HG03469 (cell line): ENCODE data around the gene SLF1.

ENCODE experiments used
- ATAC-seq: cut with Tn5 transposase; IDR thresholded peaks from one replicate; pipeline ENCODE4 v1.9.1; 2021; ENCODE audit warnings: mild to moderate bottlenecking, moderate library complexity, moderate number of reproducible peaks; ENCODE audit not compliant: unreplicated experiment

The SLF1 gene

DNA sequence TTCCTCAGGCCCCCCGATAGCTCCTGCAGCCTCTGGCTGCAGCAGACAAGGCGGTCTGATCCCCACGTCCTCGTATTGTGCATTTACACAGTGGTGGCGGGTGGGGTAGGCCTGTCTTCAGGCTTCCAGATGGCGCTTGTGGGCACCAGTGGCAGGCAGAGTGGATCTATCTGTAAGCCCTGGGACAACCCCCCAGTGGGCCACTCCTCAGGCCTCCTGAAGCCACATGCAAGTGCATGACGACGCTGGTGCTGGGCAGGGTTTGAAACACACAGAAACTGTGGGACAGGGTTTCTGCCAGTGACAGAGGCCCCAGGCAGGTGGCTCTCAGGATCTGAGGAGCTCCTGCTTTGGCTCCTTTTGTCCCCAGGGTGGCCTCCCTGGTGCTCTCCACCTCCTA lies 42.0 kb downstream of the SLF1 start:
- ATAC-seq = no peak

DNA sequence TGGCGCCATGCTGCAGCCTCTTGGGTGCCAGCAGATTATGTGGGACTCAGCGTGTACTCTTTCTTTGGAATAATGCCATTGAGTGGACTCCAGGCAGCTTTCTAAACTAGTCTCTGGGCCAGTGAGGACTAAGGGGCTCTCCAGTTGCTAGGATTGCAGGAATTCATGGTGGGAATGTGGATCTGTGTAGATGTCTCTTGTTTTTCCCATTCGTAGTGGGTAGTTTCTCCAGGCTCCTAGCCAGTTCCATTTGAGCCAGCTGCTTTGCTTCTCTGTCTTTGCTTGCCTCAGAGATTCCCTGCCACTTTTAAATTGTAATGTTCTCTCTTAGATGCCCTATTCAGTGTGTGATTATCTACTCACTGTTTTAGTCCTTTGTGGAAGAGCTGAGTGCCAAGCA lies 42.6 kb downstream of the SLF1 start:
- no peak for ATAC-seq

DNA sequence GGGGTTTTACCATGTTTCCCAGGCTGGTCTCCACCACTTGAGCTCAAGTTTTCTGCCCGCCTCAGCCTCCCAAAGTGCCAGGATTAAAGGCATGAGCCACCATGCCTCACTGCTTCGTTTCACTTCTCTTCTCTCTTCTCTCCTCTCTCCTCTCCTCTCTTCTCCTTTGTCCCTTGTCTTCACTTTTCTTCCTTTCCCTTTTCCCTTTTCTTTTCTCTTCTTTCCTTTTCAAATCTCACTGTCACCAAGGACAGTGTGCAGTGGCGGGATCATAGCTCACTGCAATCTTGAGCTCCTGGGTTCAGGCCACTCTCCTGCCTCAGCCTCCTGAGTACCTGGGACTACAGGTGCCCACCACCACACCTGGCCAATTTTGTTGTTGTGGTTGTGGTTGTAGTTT lies 49.5 kb downstream of the SLF1 start:
- ATAC-seq = no peak

DNA sequence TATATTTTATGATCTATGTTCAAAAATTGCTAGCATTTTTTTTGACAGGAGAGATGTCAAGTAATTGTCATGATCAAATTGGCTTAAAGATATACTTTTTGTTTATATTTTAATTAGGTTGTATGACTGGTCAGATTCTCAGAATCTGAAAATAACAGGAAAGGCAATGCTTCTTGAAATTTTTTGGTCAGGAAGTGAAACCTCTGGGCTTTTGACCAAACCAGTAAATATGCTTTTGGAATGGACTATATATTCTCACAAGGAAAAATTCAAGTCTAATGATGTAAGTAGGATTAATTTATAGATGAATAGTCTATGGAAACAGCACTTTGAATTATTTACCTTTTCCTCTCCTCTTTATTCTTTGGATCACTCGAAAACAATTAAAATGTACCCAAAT lies 52.3 kb downstream of the SLF1 start:
- ATAC-seq = no peak

DNA sequence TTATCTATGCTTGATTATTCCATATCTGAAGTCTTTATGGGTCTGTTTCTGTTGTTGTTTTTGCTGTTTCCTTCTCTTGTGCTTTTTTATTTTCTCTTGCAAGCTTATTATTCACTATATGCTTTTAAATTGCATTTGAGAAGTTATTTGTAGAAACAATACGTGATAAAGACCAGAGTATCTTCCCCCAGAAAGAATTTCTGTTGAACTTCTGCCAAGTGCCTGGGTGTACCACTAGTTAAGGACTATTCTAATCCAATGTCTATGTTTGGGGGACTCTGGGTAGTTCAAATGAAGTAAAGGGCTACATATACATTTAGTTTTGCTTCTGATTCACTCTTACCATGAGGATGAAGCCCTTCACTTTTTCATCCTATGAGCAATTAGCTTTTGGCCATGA lies 54.3 kb downstream of the SLF1 start:
- no peak for ATAC-seq

DNA sequence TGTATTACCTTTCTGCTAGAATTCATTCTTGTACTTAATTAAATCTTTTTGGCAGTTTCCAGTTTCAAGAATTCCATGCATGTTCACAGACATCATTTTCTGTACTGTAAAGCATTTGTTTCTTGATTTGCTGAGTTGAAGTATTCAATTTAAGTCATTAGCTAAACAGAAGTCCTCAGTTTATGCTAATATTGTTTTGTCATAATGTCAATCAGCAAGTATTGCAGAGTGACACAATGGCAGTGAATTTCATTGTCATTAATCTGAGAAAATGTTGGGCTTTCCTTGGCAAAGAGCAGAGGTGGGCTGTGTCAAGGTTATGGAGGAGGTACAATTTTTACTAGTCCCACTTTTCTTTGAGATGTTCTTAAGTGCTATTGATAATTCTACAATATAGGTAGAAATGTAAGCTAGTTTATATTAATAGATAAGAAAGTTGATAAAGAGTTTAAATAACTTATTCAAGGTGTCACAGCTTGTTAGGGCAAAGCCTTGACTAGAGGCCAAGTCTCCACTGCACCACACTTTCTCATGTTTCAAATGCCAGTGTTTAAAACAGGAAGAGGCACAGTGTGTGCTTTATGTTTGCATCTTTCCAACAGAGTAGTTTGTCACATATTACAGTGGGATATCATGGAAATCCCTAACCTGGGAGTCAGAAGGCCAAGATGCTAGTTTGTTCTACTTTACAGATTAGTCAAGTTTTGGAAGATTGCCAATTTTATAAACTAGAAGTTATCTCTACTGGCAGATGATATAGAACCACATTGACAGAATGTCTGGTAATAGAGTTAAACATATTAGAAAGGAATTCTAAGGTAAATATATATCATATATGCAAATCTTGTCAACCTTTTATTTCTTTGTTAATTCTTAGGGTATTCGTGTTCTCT lies 56.3 kb downstream of the SLF1 start:
- no peak for ATAC-seq

DNA sequence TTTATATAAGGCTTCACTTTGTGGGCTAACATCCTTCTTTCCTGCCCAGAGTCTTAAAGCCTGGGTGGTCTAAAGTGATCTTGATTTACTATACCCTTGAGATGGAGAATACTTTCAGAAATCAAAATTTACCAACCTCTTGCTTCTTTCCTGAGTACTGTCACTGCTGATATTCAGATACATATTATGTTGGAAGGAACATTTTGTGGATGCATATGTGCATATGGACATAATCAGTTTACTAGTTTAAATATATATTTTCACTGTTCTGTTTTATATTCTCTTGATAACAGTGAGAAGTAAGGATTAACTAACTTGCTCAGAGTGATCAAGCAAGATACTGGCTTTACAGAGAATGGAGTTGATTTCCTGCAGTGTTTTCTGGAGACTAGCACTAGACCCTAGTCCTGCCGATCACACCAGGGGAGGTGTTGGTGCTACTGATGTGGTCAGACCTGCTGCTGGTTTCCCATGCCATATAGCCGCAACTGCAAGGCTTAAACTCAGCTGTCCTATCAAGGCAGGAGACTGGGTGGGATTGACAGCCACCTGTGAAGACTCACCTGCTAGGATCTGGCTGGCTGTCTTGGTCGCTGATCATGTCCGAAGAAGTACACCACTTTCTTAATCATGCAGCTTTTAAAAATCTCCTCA lies 57.6 kb downstream of the SLF1 start:
- no peak for ATAC-seq

DNA sequence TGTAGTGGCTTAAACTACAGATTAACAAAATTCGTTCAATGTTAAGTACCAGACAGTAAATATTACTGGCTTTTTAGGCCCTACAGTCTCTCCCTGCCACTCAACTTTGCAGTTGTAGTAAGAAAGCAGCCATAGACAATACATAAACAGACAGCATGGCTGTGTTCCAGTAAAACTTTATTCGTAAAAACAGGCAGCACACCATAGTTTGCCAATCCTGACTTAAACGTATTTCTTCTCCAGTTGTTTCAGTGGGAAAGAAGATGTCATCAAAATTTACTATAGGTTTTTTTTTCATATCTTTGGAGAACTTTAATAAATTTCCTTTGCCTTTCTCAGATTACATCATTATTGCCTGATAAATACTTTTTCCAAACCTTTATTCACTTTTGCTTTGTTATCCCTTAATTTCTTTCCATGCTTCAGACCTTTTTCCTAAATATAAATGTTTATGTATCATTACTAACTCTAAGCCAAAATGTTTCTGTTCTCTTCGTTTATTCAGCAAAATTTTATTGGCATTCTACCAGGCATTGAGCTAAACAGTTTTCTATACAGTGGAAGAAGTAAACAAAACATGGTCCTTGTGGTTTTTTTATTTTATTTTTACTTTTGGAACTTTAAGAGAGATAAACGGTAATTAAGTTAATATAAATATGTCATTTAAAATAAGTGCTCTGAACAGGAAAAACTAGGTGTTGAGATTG lies 64.5 kb downstream of the SLF1 start:
- ATAC-seq = no peak

DNA sequence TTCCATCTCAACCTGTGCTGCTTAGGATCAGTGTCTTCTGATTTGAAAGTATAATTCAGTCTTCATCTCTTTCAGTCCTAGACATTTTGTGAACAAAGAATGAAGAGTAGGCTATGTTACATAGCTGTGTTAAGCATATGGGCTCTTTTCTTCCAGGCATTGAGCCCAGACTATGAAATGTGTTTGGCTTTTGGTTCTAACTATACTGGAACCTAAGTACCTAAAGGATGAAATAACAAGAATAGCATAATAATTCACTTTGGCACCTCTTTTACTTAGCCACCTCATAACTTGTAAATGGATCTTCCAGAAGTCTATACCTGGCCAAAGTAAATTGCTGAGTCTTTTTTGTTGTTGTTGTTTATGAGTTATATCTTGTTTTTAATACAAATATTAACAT lies 71.4 kb downstream of the SLF1 start:
- no peak for ATAC-seq

DNA sequence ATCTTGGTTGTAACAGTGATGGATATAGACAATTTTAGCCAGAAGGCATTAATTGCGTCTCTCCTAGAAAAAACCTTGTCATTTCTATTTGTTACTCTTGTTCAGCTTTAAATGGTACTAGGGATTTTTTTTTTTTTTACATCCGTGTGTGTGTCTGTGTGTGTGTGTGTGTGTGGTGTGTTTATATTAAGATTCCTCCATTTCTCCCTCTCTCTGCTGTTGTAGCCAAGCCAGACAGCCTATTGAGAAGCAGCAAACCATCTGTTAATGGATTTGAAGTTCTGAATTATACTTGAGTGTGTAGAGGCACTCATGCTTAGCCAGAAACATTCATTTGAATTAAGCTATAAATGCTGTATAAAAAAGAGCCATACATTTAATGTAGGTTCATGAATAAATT lies 72.3 kb downstream of the SLF1 start:
- no peak for ATAC-seq

DNA sequence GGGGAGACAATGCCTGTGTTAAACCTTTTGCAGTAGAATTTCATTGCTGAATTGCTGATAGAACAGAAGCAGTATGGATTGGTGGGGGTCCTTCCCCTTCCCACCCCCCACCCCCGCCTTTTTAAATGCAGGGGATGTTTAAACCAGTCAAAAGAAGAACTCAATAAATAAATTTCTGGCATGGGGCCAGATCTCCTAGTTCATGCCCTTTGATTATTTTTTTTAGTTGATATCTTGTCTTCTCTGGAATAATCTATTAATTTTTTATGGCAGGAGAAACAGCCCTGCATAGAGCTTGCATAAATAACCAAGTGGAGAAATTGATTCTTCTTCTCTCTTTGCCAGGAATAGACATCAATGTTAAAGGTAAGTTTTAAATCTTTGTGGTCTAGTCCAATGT lies 72.8 kb downstream of the SLF1 start:
- ATAC-seq = no peak

DNA sequence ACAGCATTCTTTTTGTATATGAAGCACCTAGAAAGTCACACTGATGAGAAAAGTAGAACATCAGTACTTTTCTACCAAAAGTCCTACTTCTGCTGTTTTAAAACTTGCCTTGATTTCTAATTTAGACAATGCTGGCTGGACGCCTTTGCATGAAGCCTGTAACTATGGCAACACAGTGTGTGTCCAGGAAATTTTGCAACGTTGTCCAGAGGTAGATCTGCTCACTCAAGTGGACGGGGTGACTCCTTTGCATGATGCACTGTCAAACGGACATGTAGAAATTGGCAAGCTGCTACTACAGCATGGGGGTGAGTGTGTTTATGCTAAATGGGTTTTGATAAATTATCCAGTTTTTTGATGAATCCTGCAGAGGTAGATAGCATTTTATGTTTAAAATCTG lies 73.5 kb downstream of the SLF1 start:
- no peak for ATAC-seq

DNA sequence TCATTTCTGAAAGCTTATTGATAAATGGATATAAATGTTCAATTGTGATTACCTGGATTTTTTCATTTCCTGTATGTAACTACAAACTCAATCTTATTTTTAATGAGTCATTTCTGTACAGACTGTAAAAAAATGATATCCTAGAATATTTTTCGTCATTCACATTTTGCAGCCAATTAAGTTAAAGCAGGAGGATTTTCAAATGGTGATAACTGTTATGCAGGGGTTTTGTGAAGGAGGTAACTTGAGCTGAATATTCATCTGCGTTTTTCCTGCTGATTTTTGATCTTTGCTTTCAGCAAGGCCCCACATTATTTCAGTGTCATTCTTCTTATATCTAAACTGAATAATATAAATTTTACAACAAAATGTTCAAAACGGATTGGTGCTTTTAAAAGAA lies 74.1 kb downstream of the SLF1 start:
- no peak for ATAC-seq

DNA sequence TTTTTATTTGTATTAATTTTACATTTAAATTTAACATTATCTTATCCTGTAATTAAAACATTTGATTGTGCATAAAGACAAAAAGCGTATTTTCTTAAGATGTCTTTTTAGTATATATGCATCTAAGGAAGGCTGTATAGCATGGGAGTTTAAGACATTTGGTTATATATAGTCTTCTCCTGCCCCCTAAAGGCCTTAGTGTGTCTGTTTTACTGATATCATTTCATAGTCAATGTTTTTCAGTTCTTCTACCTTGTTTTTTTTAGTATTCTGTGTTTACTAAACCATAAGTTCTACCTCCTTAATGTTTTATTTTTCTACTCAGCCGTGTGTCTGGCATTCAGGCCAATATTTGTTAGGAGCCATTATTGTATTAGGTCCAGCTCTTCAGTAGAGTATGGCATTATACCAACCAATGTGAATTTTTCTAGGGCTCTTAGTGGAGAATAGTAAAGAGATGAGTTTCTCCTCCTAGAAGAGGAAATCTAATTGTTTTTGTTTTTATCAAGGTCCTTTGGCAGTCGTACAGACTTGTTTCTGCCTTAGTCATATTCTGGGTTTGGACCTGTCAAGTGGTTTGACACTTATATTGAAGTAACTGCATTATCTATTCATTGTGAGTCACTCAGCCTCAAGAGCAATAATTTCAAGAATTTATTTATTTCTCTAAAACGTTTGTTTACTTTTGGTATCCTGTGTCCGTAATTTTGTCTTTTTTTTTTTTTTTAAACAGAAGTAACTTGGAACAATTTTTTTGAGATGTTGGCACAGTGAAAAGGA lies 74.8 kb downstream of the SLF1 start:
- ATAC-seq = peak; percentile 75

DNA sequence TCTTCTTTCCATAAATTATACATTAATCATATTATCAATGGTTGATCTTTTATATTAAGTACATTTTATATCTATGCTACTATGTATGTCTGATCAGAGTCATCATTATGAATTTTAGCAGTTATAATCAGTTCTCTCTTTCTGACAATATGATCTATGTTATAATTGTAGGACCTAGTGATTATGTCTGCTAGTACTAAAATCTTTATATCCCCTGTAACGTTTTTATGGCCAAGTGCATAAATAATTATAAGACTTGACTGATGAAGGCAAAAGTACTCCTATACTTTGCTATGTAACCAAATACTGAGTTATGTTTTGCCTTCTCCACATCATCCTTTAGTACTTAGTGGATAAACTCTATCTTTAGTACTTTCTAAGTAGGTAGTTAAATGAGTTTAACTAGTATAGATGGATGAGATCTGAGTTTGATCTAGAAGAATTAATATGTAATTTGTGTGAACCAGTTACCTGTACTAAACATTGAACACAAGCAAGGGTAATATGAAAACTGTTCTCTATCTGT lies 75.4 kb downstream of the SLF1 start:
- no peak for ATAC-seq

DNA sequence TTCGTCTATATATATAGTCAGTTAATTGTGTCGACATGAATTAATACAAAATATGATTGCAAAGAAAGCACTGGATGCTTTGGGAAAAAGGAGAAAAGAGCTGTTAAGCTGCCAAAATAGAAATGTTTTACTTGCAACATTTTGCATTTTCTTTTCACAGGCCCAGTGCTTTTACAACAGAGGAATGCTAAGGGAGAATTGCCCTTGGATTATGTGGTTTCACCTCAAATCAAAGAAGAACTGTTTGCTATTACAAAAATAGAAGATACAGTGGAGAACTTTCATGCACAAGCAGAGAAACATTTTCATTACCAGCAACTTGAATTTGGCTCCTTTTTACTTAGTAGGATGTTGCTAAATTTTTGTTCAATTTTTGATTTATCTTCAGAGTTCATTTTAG lies 76.2 kb downstream of the SLF1 start:
- no peak for ATAC-seq

DNA sequence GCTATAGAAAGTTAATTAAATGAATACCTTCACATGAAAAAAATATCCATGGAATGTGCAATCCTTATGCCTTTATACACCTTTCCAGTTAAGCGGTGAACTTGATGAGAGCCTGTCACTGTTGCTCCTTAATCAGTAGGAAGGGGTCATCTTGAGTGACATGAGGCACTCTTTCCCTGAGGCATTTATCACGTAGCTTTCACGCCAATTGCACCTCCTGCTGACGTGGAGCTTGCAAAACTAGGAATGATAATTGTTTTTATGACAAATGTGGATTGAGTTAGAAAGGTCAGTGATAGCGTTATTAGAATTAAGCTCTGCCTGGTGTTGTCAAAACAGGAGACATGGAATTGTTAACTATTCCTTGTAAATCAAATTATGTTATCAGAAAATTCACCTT lies 79.7 kb downstream of the SLF1 start:
- ATAC-seq = no peak

DNA sequence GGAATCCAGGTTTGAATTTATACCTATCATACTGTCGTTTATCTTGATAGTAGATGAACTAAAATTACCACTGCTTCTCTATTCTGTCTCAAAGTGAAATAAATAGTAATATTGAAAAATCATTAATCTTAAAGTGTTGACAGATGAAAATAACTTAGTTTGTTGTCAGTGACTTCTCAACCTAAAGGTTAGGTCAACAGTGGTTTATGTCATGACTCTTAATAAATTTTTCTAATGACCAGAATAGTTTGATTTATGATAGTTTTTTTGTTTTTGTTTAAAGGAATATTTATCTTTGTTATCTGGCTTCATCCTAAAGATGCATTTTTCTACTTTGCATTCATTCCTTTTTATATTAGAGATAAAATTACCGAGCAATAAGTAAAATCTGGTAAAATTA lies 81.1 kb downstream of the SLF1 start:
- no peak for ATAC-seq

DNA sequence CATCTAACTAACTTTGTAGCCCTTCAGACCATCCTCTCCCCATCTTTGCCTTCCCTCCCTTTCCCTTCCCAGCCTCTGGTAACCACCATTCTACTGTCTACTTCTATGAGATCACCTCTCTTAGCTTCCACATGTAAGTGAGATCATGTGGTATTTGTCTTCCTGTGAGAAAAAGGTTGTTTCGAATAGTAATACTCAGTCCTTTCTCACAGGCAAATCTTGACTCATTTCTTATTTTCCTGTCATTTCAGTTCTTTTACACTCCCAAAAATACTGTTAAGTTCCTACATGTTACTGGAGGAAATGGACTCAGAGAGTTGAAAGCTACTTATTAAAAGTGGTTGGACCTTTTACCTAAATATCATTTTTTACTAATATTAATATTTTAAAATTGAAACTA lies 82.1 kb downstream of the SLF1 start:
- ATAC-seq = peak; percentile 79

DNA sequence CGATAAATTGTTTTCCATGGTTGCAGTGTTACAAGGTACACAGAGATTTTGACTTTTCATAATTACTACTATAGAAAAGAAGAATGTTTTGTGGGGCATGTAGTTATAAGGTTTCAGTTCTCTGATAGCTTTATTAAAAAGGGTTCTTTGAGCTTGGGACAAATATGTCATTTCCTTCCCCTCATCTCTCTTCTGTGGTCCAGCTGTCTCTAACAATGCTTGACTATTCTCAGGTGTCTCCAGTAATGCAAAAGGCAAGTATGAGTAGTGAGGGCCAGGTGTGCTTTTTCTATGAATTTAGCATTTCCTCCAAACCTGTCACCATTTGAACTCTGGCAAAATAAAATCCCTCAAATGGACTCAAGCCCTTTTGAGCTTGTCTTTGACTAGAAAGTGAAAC lies 84.3 kb downstream of the SLF1 start:
- peak; percentile 55 for ATAC-seq

DNA sequence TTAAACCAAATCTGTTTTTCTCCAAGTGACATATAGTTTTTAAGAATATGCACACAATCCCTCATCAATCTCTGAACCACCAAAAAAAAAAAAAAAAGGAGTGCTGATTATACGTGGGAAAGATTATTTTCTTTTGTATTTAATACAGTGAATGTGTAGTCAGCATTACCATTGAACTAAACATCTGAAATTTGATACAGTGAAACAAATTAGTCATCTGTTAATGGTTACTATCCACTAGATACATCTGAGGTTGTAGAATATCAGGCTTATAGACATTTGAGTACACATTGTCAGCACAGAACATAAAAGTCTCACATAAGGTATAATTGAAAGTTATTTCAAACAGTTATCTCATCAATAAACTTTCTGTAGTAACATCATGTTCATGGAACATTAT lies 87.0 kb downstream of the SLF1 start:
- ATAC-seq = no peak
